Sciatic nerve (tissue), 2 donors: ENCODE measurements around the gene GPC2. TPM values are rescaled to one million over a fixed set of nuclear protein-coding genes. Genes with fewer than 3 reads are reported as not detected.
A peak's percentile ranks its signal among the peaks of the same experiment; 100 is the strongest.
"Not testable (repeated sequence)": the region's sequence is repeated elsewhere in the genome, so short reads cannot be mapped to it uniquely, and the experiment has no call there.

ENCODE experiments used
- ATAC-seq: fragments of 200-7000 bp; cut with Tn5 transposase; one replicate; pipeline ENCODE4 v1.9.1; 2020; ENCODE audit warnings: mild to moderate bottlenecking, moderate library complexity
- DNase-seq: peaks from one replicate; pipeline ENCODE4 v3.0.0-alpha.2; 2020; ENCODE audit warnings: low spot score
- intact Hi-C: fragments of 100-400 bp; cut with DNase I; formaldehyde crosslinking; loops from one replicate; pipeline ENCODE4 v1.14.2; 2022
- microRNA-seq: library from miRNA; unstranded; fragments of <30 nt; microRNA quantifications from one replicate; pipeline ENCODE4 v1.2.0, GENCODE V29; 2020
- total RNA-seq: library from RNA; stranded (reverse); fragmentation: NEBNext Ultra II Directional; extraction: Animal tissue kit (Norgen Biotek cat#: 25700); gene quantifications from one replicate; pipeline ENCODE4 v1.2.1, GENCODE V29; 2021
- donor health status: DM: no; HTN: no; CAD: no.
- donor health status: DM: no; HTN: no; CAD: no.

GPC2 gene
- total RNA-seq, 1 donor from 2014 or later = 2.7 TPM

DNA sequence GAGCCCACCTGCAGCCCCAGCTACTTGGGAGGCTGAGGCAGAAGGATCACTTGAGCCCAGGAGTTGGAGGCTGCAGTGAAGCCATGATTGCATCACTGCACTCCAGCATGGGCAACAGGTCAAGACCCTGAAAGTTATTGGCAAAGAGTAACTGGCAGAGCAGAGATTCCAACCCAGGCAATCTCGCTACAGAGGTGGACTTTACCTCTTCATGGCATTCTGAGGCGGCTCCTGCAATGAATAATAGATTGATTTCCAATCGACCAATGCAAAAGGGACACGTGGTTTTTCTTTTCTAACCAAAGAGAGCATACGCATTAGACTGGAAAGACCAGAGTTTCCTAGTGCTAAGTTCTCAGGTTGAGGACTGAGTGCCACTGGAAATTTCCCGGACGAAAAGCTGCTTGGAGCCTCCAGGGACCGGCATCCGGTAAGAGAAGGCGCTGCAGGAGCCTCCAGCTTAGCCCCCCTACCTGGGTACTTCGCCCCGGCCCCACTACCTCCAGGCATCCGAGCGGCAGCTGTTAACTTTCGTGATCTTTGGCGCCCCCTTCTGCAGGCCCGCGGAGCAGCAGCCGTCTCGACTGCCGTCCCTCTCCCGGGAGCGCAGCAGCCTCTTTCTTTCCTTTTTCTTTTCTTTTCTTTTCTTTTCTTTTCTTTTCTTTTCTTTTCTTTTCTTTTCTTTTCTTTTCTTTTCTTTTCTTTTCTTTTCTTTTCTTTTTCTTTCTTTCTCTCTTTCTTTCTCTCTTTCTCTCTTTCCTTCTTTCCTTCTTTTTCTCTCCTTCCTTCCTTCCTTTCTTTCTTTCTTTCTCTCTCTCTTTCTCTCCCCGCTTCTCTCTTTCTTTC lies 46.4 kb downstream of the GPC2 start:
- ATAC-seq (no peak), DNase-seq (peak; percentile 90)
- intact Hi-C loops = loop anchor here (10.0 kb wide), 1 partner anchor 74 kb away; no protein-coding TSS in a partner anchor

DNA sequence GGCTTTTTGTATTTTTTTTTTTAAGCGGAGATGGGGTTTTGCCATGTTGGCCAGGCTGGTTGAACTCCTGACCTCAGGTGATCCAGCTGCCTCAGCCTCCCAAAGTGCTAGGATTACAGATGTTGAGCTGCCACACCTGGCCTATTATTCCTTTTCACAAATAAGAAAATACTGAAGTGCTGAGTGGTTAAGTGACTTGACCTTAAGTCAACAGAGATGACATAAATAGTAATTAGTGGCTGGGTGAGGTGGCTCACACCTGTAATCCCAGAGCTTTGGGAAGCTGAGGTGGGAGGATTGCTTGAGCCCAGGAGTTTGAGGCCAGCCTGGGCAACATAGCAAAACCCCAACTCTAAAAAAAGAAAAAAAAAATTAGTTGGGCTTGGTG lies 47.0 kb downstream of the GPC2 start:
- intact Hi-C loops = loop anchor here (10.0 kb wide), 1 partner anchor 75 kb away; no protein-coding TSS in a partner anchor
- not testable (repeated sequence) for DNase-seq, ATAC-seq

DNA sequence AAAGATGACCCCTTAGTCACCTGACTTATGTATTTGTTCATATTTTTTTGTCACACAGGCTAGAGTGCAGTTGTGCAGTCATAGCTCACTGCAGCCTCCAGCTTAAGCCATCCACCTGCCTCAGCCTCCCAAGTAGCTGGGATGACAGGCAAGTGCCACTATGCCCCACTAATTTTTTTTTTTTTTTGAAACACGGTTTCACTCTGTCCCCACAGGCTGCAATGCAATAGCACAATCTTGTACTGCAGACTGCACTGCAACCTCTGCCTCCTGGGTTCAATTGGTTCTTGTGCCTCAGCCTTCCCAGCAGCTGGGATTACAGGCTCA lies 48.6 kb downstream of the GPC2 start:
- no peak for DNase-seq
- intact Hi-C loops = no loop called here
- ATAC-seq = no peak

DNA sequence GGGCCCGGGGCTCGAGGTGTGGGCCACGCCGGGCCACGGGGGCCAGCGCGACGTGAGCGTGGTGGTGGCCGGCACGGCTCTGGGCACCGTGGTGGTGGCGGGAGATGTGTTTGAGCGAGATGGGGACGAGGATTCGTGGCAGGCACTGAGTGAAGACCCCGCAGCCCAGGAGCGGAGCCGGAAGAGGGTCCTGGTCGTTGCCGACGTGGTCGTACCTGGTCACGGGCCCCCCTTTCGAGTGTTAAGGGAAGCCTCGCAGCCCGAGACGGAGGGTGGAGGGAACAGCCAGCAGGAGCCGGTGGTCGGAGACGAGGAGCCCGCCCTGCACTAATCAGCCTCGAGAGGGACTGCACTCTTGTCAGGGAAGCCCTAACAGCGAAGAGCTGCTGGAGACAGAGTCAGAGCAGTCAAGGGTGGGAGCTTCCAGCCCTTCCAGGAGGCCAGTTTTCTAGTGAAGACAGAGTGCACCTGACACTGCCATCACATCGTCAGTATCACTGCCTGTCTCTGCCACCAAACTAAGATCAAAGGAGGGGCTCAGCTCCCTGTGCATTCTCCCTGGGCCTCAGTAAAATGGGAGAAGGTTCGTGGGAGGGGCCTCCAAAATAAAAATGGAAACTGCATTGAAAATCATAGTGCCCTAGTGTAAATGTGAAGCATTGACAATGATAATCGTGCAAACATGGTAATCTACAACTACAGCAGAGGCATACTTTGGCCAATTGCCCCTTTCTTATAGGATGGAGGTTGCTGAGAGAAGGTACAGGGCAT lies 49.1 kb downstream of the GPC2 start:
- no peak for ATAC-seq
- DNase-seq = no peak
- intact Hi-C loops = no loop called here

DNA sequence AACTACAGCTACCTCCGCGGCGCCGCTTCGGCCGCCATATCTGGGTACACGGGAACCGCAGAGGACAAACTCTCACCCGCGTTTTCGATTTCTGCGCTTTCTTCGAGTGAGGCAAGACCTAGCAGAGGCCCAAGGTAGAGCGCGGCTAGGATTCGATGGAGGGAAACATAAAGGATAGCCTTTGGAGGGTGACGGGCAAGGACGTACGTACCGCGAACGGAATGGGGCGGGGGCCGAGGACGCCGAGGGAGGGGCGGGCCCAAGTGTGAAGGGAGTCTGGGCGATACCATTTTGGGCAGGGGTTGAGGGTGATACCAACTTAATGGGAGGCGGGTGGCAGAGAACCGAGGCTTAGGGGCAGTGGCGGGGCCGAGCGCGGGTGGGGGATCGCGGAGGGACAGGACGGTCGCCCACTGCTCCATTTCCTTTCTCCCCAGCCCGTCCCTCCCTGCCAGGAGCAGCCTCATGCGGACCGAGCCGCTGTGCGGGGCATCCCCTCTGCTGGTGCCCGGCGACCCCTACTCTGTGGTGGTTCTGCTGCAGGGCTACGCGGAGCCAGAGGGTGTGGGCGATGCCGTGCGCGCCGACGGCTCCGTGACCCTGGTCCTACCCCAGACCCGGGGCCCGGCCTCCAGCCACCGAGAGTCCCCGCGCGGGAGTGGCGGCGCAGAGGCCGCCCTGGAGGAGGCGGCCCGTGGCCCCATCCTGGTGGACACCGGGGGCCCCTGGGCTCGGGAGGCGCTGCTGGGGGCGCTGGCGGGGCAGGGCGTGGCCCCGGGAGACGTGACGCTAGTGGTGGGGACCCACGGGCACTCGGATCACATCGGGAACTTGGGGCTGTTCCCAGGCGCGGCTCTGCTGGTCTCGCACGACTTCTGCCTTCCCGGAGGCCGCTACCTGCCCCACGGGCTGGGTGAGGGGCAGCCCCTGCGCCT lies 50.0 kb downstream of the GPC2 start, which contains the start of gene MBLAC1:
Gene MBLAC1 (plus strand): TSS at position 37 of the 935 bp plus-strand sequence. CDS start 429 bp downstream, at position 466.
- intact Hi-C loops = no loop called here
- ATAC-seq (peak; percentile 95), DNase-seq (peak; percentile 93)

DNA sequence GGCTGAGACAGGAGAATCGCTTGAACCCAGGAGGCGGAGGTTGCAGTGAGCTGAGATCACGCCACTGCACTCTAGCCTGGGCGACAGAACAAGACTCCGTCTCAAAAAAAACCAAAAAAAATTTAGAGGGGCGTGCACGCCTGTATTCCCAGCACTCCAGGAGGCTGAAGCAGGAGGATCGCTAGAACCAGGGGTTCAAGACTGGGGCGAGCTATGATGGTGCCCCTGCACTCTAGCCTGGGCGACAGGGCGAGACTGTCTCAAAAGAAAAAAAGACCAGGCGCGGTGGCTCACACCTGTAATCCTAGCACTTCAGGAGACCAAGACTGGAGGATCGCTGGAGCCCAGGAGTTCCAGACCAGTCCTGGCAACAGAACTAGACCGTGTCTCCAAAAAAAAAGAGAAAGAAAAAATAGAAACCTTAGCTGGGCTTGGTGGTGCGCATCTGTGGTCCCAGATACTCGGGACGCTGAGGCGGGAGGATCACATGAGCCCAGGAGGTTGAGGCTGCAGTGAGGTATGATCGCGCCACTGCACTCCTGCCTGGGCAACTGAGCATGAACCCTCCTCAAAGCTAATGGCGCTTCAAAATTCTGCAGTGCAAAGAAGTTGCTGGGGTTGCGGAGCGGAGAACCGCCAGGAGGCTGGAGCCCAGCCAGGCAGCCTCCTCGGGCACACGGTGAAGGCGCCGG lies 50.8 kb downstream of the GPC2 start:
- DNase-seq (no peak), ATAC-seq (peak; percentile 49)
- intact Hi-C loops = no loop called here

DNA sequence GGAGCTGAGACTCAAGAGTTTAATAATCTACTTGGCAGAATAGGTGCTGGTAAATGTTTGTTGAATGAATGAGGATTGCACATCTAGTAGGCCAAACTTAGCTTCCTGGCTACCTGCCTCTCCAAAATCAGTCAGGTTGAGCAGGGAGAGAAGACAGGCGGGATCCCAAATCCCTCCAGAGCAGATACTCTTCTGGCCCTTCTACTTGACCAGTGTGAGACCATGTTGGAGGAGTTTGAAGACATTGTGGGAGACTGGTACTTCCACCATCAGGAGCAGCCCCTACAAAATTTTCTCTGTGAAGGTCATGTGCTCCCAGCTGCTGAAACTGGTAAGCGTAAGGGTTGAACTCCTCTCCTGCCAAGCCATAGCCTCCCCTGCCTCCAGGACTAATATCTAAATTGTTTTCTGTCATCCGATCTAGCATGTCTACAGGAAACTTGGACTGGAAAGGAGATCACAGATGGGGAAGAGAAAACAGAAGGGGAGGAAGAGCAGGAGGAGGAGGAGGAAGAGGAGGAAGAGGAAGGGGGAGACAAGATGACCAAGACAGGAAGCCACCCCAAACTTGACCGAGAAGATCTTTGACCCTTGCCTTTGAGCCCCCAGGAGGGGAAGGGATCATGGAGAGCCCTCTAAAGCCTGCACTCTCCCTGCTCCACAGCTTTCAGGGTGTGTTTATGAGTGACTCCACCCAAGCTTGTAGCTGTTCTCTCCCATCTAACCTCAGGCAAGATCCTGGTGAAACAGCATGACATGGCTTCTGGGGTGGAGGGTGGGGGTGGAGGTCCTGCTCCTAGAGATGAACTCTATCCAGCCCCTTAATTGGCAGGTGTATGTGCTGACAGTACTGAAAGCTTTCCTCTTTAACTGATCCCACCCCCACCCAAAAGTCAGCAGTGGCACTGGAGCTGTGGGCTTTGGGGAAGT lies 52.6 kb downstream of the GPC2 start:
- DNase-seq (no peak), ATAC-seq (no peak)
- intact Hi-C loops = no loop called here

DNA sequence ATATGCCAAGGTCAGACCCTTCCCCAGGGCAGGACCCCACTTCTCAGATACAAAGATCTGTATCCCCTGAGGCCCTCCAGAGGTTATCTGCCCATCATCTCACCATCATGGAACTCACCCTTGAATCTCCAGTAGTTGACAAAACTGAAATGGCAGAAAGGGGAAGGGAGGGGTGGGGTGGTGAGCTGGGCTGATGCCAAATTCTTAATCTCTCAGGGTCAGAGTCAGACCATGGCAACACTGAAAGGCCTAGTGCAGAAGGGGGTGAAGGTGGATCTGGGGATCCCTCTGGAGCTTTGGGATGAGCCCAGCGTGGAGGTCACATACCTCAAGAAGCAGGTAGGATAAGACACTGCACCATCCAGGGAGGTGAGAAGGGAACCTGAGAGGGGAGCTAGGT lies 54.6 kb downstream of the GPC2 start:
- intact Hi-C loops = no loop called here
- DNase-seq (no peak), ATAC-seq (no peak)

DNA sequence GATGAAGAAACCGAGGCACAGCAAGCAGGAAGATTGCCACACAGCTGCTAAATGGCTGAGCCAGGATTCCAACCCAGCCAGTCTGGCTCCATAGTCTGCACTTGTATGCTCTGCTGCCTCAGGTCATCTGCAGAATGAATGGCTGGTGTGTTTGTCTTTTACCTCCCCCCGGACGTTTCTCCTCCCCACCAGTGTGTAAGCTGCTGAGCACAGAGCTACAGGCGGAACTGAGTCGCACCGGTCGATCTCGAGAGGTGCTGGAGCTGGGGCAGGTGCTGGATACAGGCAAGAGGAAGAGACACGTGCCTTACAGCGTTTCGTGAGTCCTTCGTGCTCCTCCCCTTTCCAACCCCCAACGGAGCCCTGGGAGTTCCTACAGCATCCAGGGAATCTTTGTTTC lies 55.1 kb downstream of the GPC2 start:
- ATAC-seq = no peak
- DNase-seq = no peak
- intact Hi-C loops = no loop called here

DNA sequence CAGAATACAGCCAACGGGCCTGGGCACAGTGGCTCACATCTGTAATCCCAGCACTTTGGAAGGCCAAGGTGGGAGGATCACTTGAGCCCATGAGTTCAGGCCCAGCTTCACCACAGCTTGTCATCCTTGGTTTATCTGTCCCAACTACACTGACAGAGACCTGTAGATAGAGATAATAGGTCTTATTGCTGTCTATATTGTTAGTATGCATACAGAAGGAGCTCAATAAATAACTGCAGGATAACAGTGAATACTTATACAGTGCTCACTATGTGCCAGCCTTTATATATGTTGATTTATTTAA lies 56.5 kb downstream of the GPC2 start:
- intact Hi-C loops = no loop called here
- DNase-seq (no peak), ATAC-seq (no peak)

DNA sequence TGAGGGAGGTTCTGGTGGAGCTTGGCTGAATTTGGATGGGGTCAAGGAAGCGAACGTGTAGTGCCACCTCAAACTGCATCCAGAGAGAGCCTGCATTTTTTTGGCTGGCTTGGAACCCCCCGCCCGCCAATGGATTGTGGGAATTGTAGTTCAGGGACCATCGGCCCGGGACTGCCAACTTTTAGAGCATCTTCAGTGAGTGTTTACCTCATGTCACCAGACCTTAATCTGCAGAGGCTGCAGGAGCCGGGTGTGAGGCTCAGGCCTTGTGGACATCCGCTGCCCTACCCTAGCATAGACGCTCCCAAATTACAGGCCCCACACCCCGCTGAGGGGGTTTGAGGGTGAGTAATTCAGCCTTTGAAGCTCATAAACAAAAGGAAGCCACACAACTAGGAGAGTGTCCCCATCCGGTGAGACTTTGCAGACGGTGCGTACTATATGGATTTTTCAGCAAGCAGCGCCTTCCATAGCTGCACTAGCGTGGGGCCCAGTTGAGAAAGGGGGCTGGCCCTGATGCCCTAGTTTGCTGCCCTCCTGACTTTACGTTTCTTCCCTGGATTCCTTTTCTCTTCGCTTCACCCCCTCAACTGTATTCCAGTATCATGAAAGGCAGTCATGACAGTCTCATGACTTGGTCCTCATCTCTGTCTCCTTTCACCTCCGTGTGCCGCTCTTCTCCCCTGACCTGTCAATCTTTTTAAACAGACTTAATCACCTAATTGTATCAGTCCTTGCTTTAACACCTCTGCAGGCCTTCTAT lies 57.0 kb downstream of the GPC2 start:
- intact Hi-C loops = no loop called here
- DNase-seq = peak; percentile 79

More for the DNA sequence above, 57.0 kb downstream of the GPC2 start:
- ATAC-seq = peak; percentile 86

Small RNAs within 50 kb of the gene (microRNA-seq; reads per million reads assigned to microRNA genes)
- not detected for gene MIR4658

Other genes with a start within 250 kb of the GPC2 start
- 31.7 TPM for gene GJC3, start 247.8 kb downstream of the GPC2 start, total RNA-seq
- gene AZGP1, start 201.3 kb downstream of the GPC2 start, total RNA-seq = 120 TPM
- 96.9 TPM for gene ZKSCAN1, start 161.8 kb downstream of the GPC2 start, total RNA-seq
- gene ZSCAN21, start 127.6 kb downstream of the GPC2 start, total RNA-seq = 13.0 TPM
- 25.3 TPM for gene ZNF3, start 95.7 kb downstream of the GPC2 start, total RNA-seq
- 76.2 TPM for gene COPS6, start 88.4 kb downstream of the GPC2 start, total RNA-seq
- 42.4 TPM for gene MCM7, start 76.0 kb downstream of the GPC2 start, total RNA-seq
- gene AP4M1, start 75.7 kb downstream of the GPC2 start, total RNA-seq = 19.5 TPM
- 30.6 TPM for gene TAF6, start 58.0 kb downstream of the GPC2 start, total RNA-seq
- 21.1 TPM for gene CNPY4, start 57.7 kb downstream of the GPC2 start, total RNA-seq
- gene MBLAC1, start 50.4 kb downstream of the GPC2 start, total RNA-seq = 2.5 TPM
- 114 TPM for gene LAMTOR4, start 28.5 kb downstream of the GPC2 start, total RNA-seq
- gene TRAPPC14, start 18.7 kb downstream of the GPC2 start, total RNA-seq = 15.4 TPM
- 10.8 TPM for gene GAL3ST4, start 8.8 kb downstream of the GPC2 start, total RNA-seq
- 11.0 TPM for gene STAG3, start 537 bp upstream of the GPC2 start, total RNA-seq
- gene PVRIG, start 42.6 kb upstream of the GPC2 start, total RNA-seq = 1.2 TPM
- not detected for gene SPDYE3, start 130.3 kb upstream of the GPC2 start, total RNA-seq
- 46.3 TPM for gene PILRB, start 180.7 kb upstream of the GPC2 start, total RNA-seq
- 14.6 TPM for gene PILRA, start 196.1 kb upstream of the GPC2 start, total RNA-seq